PC-3 (cell line): Measurements from ENCODE around the gene STRN4.

Experiments
- CTCF ChIP-seq: fragments of 300-600 bp; sonication (generic); conservative IDR thresholded peaks from 2 replicates; pipeline ENCODE4 v1.5.1; 2017; ENCODE audit warnings: antibody characterized with exemption, low read depth, mild to moderate bottlenecking, low read length
- EZH2 ChIP-seq: fragments of 300-600 bp; sonication (generic); IDR thresholded peaks from one replicate; pipeline ENCODE4 v1.6.1; 2017; ENCODE audit warnings: antibody characterized with exemption, mild to moderate bottlenecking, low read length; ENCODE audit not compliant: unreplicated experiment

GRCh38 chr19:46731007-46731501 lies 15.2 kb downstream of the STRN4 start:
- TF ChIP-seq CTCF, result no peak
- no peak for TF ChIP-seq EZH2
